Measurements from ENCODE around the gene MACO1.

GRCh38 chr1:25527946-25528595 is 97.4 kb downstream of the MACO1 start:
- TF ChIP-seq, protein P1, sequence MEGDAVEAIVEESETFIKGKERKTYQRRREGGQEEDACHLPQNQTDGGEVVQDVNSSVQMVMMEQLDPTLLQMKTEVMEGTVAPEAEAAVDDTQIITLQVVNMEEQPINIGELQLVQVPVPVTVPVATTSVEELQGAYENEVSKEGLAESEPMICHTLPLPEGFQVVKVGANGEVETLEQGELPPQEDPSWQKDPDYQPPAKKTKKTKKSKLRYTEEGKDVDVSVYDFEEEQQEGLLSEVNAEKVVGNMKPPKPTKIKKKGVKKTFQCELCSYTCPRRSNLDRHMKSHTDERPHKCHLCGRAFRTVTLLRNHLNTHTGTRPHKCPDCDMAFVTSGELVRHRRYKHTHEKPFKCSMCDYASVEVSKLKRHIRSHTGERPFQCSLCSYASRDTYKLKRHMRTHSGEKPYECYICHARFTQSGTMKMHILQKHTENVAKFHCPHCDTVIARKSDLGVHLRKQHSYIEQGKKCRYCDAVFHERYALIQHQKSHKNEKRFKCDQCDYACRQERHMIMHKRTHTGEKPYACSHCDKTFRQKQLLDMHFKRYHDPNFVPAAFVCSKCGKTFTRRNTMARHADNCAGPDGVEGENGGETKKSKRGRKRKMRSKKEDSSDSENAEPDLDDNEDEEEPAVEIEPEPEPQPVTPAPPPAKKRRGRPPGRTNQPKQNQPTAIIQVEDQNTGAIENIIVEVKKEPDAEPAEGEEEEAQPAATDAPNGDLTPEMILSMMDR (IDR thresholded peaks at IDR 0.05; ENCODE audit: low read length): no peak
- TF ChIP-seq EZH2 (IDR thresholded peaks at IDR 0.05; ENCODE audit: borderline replicate concordance, low read length): no peak
